D721Med (cell line): Measurements from ENCODE around the gene POC1A.

Source experiments
- DNase-seq: peaks from one replicate; pipeline ENCODE4 v3.0.0; 2011; ENCODE audit warnings: low spot score; ENCODE audit not compliant: insufficient read length
- FAIRE-seq: peaks from 2 replicates; lab custom pipeline; 2011; peaks lifted over from hg19 to GRCh38; lab: Jason Lieb, UNC
- CTCF ChIP-seq: IDR thresholded peaks from 2 replicates; pipeline ENCODE4 v1.5.1; 2012; ENCODE audit warnings: mild to moderate bottlenecking, control low read depth; ENCODE audit not compliant: insufficient read depth; ENCODE audit errors: missing control alignments

The POC1A gene

GRCh38 chr3:52118156-52118875 lies 35.9 kb downstream of the POC1A start:
- TF ChIP-seq CTCF, result no peak
- DNase-seq, result no peak
- FAIRE-seq, result no peak

GRCh38 chr3:52117537-52117936 lies 36.7 kb downstream of the POC1A start:
- FAIRE-seq (no peak), DNase-seq (no peak)
- TF ChIP-seq CTCF, result no peak

GRCh38 chr3:52112056-52112455 lies 42.2 kb downstream of the POC1A start:
- no peak for TF ChIP-seq CTCF
- DNase-seq (no peak), FAIRE-seq (no peak)

GRCh38 chr3:52110502-52110901 lies 43.7 kb downstream of the POC1A start:
- DNase-seq (no peak), FAIRE-seq (no peak)
- TF ChIP-seq CTCF, result no peak

- no peak for DNase-seq
- no peak for FAIRE-seq
- TF ChIP-seq CTCF, result no peak
Measured at GRCh38 chr3:52109611-52110301, 44.5 kb downstream of the POC1A start.

GRCh38 chr3:52108302-52109232 lies 45.7 kb downstream of the POC1A start:
- TF ChIP-seq CTCF, result no peak
- FAIRE-seq (no peak), DNase-seq (no peak)
